LoVo (cell line): ENCODE data around the gene TMEM163.
"Not testable (repeated sequence)": the region's sequence is repeated elsewhere in the genome, so short reads cannot be mapped to it uniquely, and the experiment has no call there.

Experiments used
- DNase-seq: peaks from one replicate; pipeline ENCODE4 v3.0.0-alpha.2; 2016; ENCODE audit warnings: low spot score

Gene TMEM163

GRCh38 chr2:134527381-134527780 lies 191.4 kb downstream of the TMEM163 start:
- DNase-seq, result no peak

GRCh38 chr2:134522496-134523455 lies 196.0 kb downstream of the TMEM163 start:
- no peak for DNase-seq

- DNase-seq, result no peak
Observed at GRCh38 chr2:134518101-134518500, 200.7 kb downstream of the TMEM163 start.

- no peak for DNase-seq
Observed at GRCh38 chr2:134515137-134515536, 203.7 kb downstream of the TMEM163 start.

- no peak for DNase-seq
Observed at GRCh38 chr2:134513465-134513804, 205.4 kb downstream of the TMEM163 start.

- DNase-seq, result no peak
Observed at GRCh38 chr2:134512734-134513464, 205.9 kb downstream of the TMEM163 start.

- DNase-seq, result no peak
Observed at GRCh38 chr2:134508391-134508790, 210.4 kb downstream of the TMEM163 start.

GRCh38 chr2:134507697-134508096 lies 211.1 kb downstream of the TMEM163 start:
- DNase-seq, result no peak

GRCh38 chr2:134507159-134507558 lies 211.6 kb downstream of the TMEM163 start:
- DNase-seq, result not testable (repeated sequence)

GRCh38 chr2:134505446-134505845 lies 213.4 kb downstream of the TMEM163 start:
- no peak for DNase-seq

- no peak for DNase-seq
Observed at GRCh38 chr2:134504586-134505336, 214.0 kb downstream of the TMEM163 start.

GRCh38 chr2:134502104-134502503 lies 216.7 kb downstream of the TMEM163 start:
- DNase-seq, result no peak

GRCh38 chr2:134501476-134502091 lies 217.2 kb downstream of the TMEM163 start:
- DNase-seq, result no peak

GRCh38 chr2:134500211-134500935 lies 218.4 kb downstream of the TMEM163 start:
- no peak for DNase-seq

GRCh38 chr2:134499307-134499926 lies 219.4 kb downstream of the TMEM163 start:
- no peak for DNase-seq

GRCh38 chr2:134498654-134499053 lies 220.1 kb downstream of the TMEM163 start:
- no peak for DNase-seq

GRCh38 chr2:134493797-134494196 lies 225.0 kb downstream of the TMEM163 start:
- no peak for DNase-seq

- DNase-seq, result peak; percentile 11
Observed at GRCh38 chr2:134491771-134492441, 226.9 kb downstream of the TMEM163 start.

GRCh38 chr2:134491022-134491421 lies 227.8 kb downstream of the TMEM163 start:
- DNase-seq, result no peak

GRCh38 chr2:134490559-134490958 lies 228.2 kb downstream of the TMEM163 start:
- DNase-seq, result no peak
